ENCODE data around the gene MNT. TPM values are rescaled to one million over a fixed set of nuclear protein-coding genes. Genes with fewer than 3 reads are reported as not detected.

The MNT gene
- total RNA-seq, 4 donors from 2014 or later = 2.9 to 5.4 (median 4.2) TPM

DNA sequence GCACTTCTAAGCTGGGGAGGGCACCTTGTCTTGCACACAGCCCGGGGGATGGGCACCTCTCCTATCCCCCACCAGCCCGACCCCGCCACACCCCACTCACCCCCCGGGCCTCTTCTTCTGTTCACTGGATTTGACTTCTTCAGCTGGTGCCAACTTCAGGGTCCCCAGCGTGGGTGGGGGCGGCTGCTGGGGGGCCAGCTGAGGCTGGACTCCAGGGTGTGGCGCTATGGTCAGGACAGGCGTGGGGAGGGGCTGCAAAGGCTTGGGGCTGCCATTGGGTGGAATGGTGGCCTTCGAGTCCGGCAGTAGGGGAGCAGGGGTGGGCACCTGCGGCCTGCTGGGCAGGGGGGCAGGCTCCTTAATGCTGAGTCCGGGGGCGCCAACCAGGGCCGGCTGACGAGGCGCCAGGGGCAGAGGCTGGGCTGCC is 6.1 kb downstream of the MNT start:
- H3K36me3 ChIP-seq = no peaks in the 10 kb centered on the region
- no peak overlapping the region for H3K4me3 ChIP-seq
- H3K27ac ChIP-seq = peak overlapping the region; percentile 97 to 99 (median 99)
- intact Hi-C loops (cut with DNase I; ENCODE audit: low total_unique reads) (loop anchor here (10.0 kb wide), 1 partner anchor 1970 kb away; the partner anchor contains the start of gene UBE2G1), in situ Hi-C loops (cut with MboI; ENCODE audit: low sequenced_read_pairs in 4 of 4) (no loop called here)
- no peak for DNase-seq
- H3K4me1 ChIP-seq = peaks cover 66 to 75% of the 10 kb centered on the region in 2 donors
- no peak for ATAC-seq
- no peaks in the 10 kb centered on the region for H3K9me3 ChIP-seq
- H3K27me3 ChIP-seq = no peaks in the 10 kb centered on the region
- no peak for TF ChIP-seq POLR2A (IDR thresholded peaks at IDR 0.05)
- TF ChIP-seq, protein P1, sequence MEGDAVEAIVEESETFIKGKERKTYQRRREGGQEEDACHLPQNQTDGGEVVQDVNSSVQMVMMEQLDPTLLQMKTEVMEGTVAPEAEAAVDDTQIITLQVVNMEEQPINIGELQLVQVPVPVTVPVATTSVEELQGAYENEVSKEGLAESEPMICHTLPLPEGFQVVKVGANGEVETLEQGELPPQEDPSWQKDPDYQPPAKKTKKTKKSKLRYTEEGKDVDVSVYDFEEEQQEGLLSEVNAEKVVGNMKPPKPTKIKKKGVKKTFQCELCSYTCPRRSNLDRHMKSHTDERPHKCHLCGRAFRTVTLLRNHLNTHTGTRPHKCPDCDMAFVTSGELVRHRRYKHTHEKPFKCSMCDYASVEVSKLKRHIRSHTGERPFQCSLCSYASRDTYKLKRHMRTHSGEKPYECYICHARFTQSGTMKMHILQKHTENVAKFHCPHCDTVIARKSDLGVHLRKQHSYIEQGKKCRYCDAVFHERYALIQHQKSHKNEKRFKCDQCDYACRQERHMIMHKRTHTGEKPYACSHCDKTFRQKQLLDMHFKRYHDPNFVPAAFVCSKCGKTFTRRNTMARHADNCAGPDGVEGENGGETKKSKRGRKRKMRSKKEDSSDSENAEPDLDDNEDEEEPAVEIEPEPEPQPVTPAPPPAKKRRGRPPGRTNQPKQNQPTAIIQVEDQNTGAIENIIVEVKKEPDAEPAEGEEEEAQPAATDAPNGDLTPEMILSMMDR (IDR thresholded peaks at IDR 0.05 in 4 of 5, conservative IDR thresholded peaks at IDR 0.05 in 1 of 5) = no peak

DNA sequence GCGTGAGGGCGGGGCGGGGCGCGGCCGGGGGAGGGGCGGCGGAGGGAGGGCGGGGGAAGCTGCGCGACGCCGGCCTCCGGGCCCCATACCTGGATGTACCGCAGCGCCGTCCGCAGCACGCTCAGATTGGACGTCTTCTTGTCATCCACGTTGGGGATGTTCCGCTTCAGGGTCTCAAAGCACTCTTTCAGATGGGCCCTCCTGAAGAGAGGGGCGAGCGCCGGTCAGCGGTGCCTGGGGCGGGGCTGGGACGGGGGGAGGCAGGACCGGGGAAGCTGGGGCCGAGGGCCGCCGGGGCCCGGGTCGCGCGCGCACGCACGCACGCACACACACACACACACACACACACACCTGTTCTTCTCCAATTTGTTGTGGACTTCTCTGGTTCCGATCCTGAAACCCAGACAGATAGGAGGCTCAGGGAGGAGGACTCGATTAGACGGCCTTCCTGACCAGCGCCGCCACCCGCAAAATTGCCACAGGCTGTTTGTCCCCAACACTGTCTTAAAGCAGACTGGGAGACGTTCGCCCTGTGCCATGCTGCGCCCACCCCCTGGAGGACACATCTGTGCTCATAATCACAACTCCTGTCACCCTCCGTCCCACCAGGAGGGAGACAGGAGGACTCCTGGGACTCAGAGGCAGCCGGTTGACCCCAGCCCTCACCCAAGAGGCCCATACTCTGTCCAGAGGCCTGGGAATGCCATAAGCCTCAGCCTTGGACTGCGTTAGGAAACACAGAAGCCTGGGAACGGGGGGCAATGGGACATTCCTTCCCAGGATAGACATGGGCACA is 6.7 kb downstream of the MNT start:
- Histone ChIP-seq H3K36me3 (no peaks in the 10 kb centered on the region), H3K27ac (peak overlapping the region; percentile 97 to 99 (median 99)), H3K27me3 (no peaks in the 10 kb centered on the region), H3K9me3 (no peaks in the 10 kb centered on the region), H3K4me1 (peaks cover 73 to 80% of the 10 kb centered on the region in 2 donors), H3K4me3 (peak overlapping the region; percentile 34 to 99 (median 64))
- intact Hi-C loops (cut with DNase I; ENCODE audit: low total_unique reads) = loop anchor here (2.0 to 10.0 kb wide), 2 partner anchors 317 to 1971 kb away; partner anchors contain the start of genes CLUH and UBE2G1
- DNase-seq (no peak), ATAC-seq (no peak)
- TF ChIP-seq POLR2A (IDR thresholded peaks at IDR 0.05) = no peak
- TF ChIP-seq, protein P1 (IDR thresholded peaks at IDR 0.05 in 4 of 5, conservative IDR thresholded peaks at IDR 0.05 in 1 of 5) = no peak
- in situ Hi-C loops (cut with MboI; ENCODE audit: low sequenced_read_pairs in 4 of 4) = no loop called here

DNA sequence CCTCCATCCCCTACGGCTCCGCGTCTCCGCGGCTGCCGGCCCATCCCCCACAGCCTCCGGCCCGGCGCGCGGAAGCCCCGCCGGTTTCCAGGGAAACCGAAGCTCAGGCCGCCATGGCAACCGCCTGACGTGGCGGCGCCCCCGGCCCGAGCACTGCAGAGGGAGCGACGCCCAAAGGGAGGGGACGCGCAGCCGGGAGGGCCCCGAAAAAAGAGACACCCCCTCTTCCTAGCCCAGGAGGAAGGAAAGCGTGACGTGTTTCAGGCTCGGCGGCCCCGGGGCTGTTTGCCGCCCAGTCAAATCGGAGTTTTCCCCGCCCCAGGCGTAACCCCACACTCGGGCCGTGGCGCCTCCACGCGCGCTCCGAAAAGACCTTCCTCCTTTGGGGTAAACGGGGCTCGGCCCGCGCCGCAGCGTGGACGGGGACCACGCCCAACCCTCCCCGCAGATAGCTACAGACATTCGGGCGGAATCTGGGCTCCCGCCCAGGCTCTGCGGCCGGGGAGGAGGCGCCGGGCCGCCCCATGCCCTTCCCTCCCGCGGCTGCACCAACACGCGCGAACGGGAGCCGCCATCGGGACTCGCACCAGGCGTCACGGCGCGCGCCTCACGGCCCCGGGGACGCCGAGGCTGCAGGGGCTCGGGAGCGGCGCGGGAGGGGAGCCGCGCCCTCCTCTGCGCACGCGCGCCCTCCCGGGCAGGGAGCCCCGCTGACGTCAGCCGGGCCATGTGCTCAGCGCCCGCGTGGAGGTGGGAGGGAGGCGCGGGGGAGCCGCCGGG is 7.5 kb downstream of the MNT start:
- H3K4me1 ChIP-seq = peaks cover 71 to 82% of the 10 kb centered on the region in 2 donors
- peak overlapping the region; percentile 97 to 99 (median 99) for H3K27ac ChIP-seq
- intact Hi-C loops (cut with DNase I; ENCODE audit: low total_unique reads) (loop anchor here (2.0 to 10.0 kb wide), 2 partner anchors 317 to 1971 kb away; partner anchors contain the start of genes CLUH and UBE2G1), in situ Hi-C loops (cut with MboI; ENCODE audit: low sequenced_read_pairs in 4 of 4) (no loop called here)
- peak; percentile 53 to 61 for ATAC-seq
- H3K36me3 ChIP-seq = no peaks in the 10 kb centered on the region
- H3K4me3 ChIP-seq = peak overlapping the region; percentile 62 to 99 (median 79)
- peak; percentile 82 to 87 for DNase-seq
- no peaks in the 10 kb centered on the region for H3K9me3 ChIP-seq
- TF ChIP-seq, protein P1 (IDR thresholded peaks at IDR 0.05 in 4 of 5, conservative IDR thresholded peaks at IDR 0.05 in 1 of 5) = no peak
- TF ChIP-seq POLR2A (IDR thresholded peaks at IDR 0.05) = peak; percentile 90 to 93
- no peaks in the 10 kb centered on the region for H3K27me3 ChIP-seq

DNA sequence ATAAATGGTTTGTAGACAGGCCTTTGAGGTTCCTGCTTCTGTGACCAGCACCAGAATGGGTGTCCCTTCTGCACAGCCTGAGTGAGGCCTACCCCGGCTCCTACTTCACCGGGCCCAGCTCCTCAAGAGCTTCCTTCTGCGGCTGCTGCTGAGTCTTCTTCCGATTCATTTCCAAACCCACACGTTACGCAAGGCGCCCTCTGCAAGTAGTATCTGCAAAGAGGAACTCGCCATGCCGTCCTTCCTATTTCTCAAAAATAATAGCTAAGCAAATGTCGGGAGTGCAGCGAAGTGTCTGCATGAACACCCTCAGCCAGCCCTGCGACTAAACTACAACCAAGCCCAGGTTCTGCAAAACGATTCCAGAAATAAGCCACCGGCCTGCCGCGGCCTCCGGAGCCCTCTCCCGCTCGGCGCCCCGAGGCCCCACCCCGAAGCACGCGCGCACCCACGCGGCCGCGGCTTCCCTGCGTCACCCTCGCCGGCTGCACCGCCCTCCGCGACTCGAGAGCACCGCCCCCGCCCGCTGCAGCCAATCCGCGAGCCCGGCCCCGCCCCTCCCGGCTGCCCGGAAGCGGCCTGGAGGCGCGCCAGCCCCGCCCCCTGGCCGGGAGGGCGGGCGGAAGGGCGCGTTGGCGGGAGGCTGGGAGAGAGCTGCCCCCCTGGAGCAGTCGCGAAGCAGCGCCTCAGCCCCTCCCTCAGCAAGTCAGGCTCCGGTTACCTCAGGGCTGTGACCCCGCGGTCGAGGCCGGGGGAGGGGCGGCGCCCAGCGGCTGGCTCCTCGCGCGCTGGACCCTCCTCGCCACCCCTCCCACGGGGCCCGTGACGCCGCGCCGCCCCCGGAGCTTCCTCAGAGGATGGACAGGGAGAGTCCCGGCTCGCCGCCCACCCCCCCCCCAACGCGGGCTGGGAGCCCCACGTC is 8.3 kb downstream of the MNT start:
- ATAC-seq = peak; percentile 57 to 59
- Histone ChIP-seq H3K36me3 (no peaks in the 10 kb centered on the region), H3K9me3 (no peaks in the 10 kb centered on the region), H3K4me3 (peak overlapping the region; percentile 62 to 99 (median 79)), H3K27me3 (no peaks in the 10 kb centered on the region), H3K27ac (peak overlapping the region; percentile 97 to 99 (median 99)), H3K4me1 (peaks cover 64 to 80% of the 10 kb centered on the region in 2 donors)
- TF ChIP-seq, protein P1 (IDR thresholded peaks at IDR 0.05 in 4 of 5, conservative IDR thresholded peaks at IDR 0.05 in 1 of 5) = no peak
- TF ChIP-seq POLR2A (IDR thresholded peaks at IDR 0.05) = peak; percentile 84 to 95
- intact Hi-C loops (cut with DNase I; ENCODE audit: low total_unique reads) = loop anchor here (1.0 to 10.0 kb wide), 3 partner anchors 9 to 1972 kb away; partner anchors contain the start of genes CLUH, MNT and UBE2G1
- in situ Hi-C loops (cut with MboI; ENCODE audit: low sequenced_read_pairs in 4 of 4) = no loop called here
- DNase-seq = peak; percentile 94 to 95

All from gastrocnemius medialis (tissue), 4 donors.